H1 (cell line): Measurements from ENCODE around the gene SLC12A4. TPM values are rescaled to one million over a fixed set of nuclear protein-coding genes. Genes with fewer than 3 reads are reported as not detected.

Experiments used
- CTCF ChIA-PET: fragments of 300-600 bp; sonication (Branson Sonifier 250); formaldehyde crosslinking; loops from one replicate; lab custom pipeline; 2021; ENCODE audit not compliant: partially characterized antibody; lab: Charles Lee
- POLR2A ChIA-PET: fragments of 300-600 bp; sonication (Branson Sonifier 250); formaldehyde crosslinking; loops from one replicate; lab custom pipeline; 2021; ENCODE audit warnings: inconsistent platforms; ENCODE audit not compliant: partially characterized antibody; lab: Charles Lee
- DNase-seq, 2 experiments: peaks; one replicate each; pipeline versions ENCODE4 v3.0.0 to v3.0.0-alpha.2; 2010 to 2022; ENCODE audit warnings: low spot score in 2 of 2, low read depth in 1 of 2, mixed read lengths in 1 of 2
- FAIRE-seq: peaks from 2 replicates; lab custom pipeline; 2011; peaks lifted over from hg19 to GRCh38; lab: Jason Lieb, UNC
- H2AFZ ChIP-seq: 2 replicates; pipeline ENCODE4 v1.8.1; 2012; ENCODE audit warnings: low read length, inconsistent platforms
- H2AK5ac ChIP-seq: 2 replicates; pipeline ENCODE4 v1.6.1; 2013; ENCODE audit warnings: low read depth, low read length
- H2BK120ac ChIP-seq: replicated peaks from 2 replicates; pipeline ENCODE3; 2013; ENCODE audit warnings: low read depth, low read length, inconsistent platforms
- H2BK12ac ChIP-seq: 2 replicates; pipeline ENCODE4 v1.6.1; 2013; ENCODE audit warnings: low read depth, low read length
- H2BK15ac ChIP-seq: 2 replicates; pipeline ENCODE4 v1.6.1; 2013; ENCODE audit warnings: low read length
- H2BK20ac ChIP-seq: 2 replicates; pipeline ENCODE4 v1.6.1; 2013; ENCODE audit warnings: low read length
- H2BK5ac ChIP-seq: 2 replicates; pipeline ENCODE4 v1.6.1; 2013; ENCODE audit warnings: low read depth, low read length
- H3K14ac ChIP-seq: 2 replicates; pipeline ENCODE4 v1.6.1; 2013; ENCODE audit warnings: inconsistent platforms; ENCODE audit not compliant: insufficient read length
- H3K18ac ChIP-seq: 2 replicates; pipeline ENCODE4 v1.6.1; 2013; ENCODE audit warnings: low read length; ENCODE audit errors: extremely low read depth
- H3K23ac ChIP-seq: 2 replicates; pipeline ENCODE4 v1.6.1; 2013; ENCODE audit warnings: inconsistent platforms; ENCODE audit not compliant: insufficient read length
- H3K23me2 ChIP-seq: 2 replicates; pipeline ENCODE4 v1.6.1; 2013; ENCODE audit warnings: low read depth, low read length
- H3K27ac ChIP-seq: 2 replicates; pipeline ENCODE4 v1.6.1; 2011; ENCODE audit warnings: low read depth, low read length, inconsistent platforms
- H3K27me3 ChIP-seq, 4 experiments: replicated peaks in 1 of 4; 1 replicate in 1 of 4; 2 replicates in 3 of 4; pipeline versions ENCODE4 v1.6.1 to v1.8.1; 2011 to 2013; ENCODE audit warnings: low read length in 3 of 4, mild to moderate bottlenecking in 3 of 4, inconsistent platforms in 2 of 4, mixed read lengths in 2 of 4, moderate library complexity in 1 of 4; ENCODE audit not compliant: control insufficient read depth in 3 of 4, insufficient read depth in 3 of 4; ENCODE audit errors: extremely low read depth in 1 of 4
- H3K36me3 ChIP-seq, 4 experiments: 2 replicates each; pipeline versions ENCODE4 v1.6.1 to v1.8.1; 2011 to 2013; ENCODE audit warnings: mild to moderate bottlenecking in 4 of 4, low read length in 3 of 4, moderate library complexity in 2 of 4, control low read depth in 1 of 4, inconsistent platforms in 1 of 4; ENCODE audit not compliant: insufficient read depth in 4 of 4, control insufficient read depth in 2 of 4
- H3K4ac ChIP-seq: replicated peaks from 2 replicates; pipeline ENCODE3; 2013; ENCODE audit warnings: low read length, low read depth, mixed read lengths, inconsistent platforms; ENCODE audit not compliant: insufficient read length
- H3K4me1 ChIP-seq, 4 experiments: replicated peaks in 1 of 4; 1 replicate in 1 of 4; 2 replicates in 3 of 4; pipeline versions ENCODE4 v1.6.1 to v1.8.1; 2011 to 2013; ENCODE audit warnings: low read length in 3 of 4, inconsistent platforms in 2 of 4, mixed read lengths in 1 of 4; ENCODE audit not compliant: insufficient read depth in 4 of 4, control insufficient read depth in 3 of 4
- H3K4me2 ChIP-seq, 2 experiments: 2 replicates each; pipeline versions ENCODE4 v1.6.1 to v1.8.1; 2011 to 2013; ENCODE audit warnings: low read depth in 2 of 2, low read length in 2 of 2, control low read depth in 1 of 2, inconsistent platforms in 1 of 2, mild to moderate bottlenecking in 1 of 2; ENCODE audit not compliant: insufficient read depth in 1 of 2
- H3K4me3 ChIP-seq, 4 experiments: fragments of 200-600, 300-600 bp in 1 of 4; sonication (generic), shearing (Covaris generic), sonication (Bioruptor Twin) in 1 of 4; 2 replicates each; pipeline versions ENCODE4 v1.5.1 to v1.8.1; 2011 to 2016; ENCODE audit warnings: low read length in 4 of 4, low read depth in 3 of 4, control low read depth in 2 of 4, inconsistent platforms in 2 of 4, mild to moderate bottlenecking in 2 of 4, mixed read lengths in 1 of 4, moderate library complexity in 1 of 4; ENCODE audit not compliant: insufficient read depth in 2 of 4; ENCODE audit errors: extremely low read depth in 1 of 4
- H3K56ac ChIP-seq: replicated peaks from 2 replicates; pipeline ENCODE3; 2013; ENCODE audit warnings: low read depth, mild to moderate bottlenecking, mixed read lengths, low read length, inconsistent platforms; ENCODE audit not compliant: insufficient read length
- H3K79me1 ChIP-seq: 2 replicates; pipeline ENCODE4 v1.6.1; 2013; ENCODE audit warnings: low read depth, low read length, control low read depth
- H3K79me2 ChIP-seq, 2 experiments: 2 replicates each; pipeline versions ENCODE4 v1.6.1 to v1.8.1; 2012 to 2013; ENCODE audit warnings: low read length in 2 of 2, mild to moderate bottlenecking in 2 of 2, inconsistent platforms in 1 of 2; ENCODE audit not compliant: insufficient read depth in 2 of 2, control insufficient read depth in 1 of 2
- H3K9ac ChIP-seq, 4 experiments: replicated peaks in 1 of 4; 1 replicate in 1 of 4; 2 replicates in 3 of 4; pipeline versions ENCODE4 v1.6.1 to v1.8.1; 2011 to 2013; ENCODE audit warnings: low read depth in 3 of 4, low read length in 3 of 4, control low read depth in 2 of 4, mild to moderate bottlenecking in 2 of 4, moderate library complexity in 2 of 4, inconsistent platforms in 1 of 4; ENCODE audit errors: extremely low read depth in 1 of 4
- H3K9me3 ChIP-seq, 2 experiments: 2 replicates each; pipeline versions ENCODE4 v1.6.1 to v1.8.1; 2012 to 2013; ENCODE audit warnings: mild to moderate bottlenecking in 2 of 2, moderate library complexity in 2 of 2, control low read depth in 1 of 2, inconsistent platforms in 1 of 2, low read depth in 1 of 2, low read length in 1 of 2, mixed read lengths in 1 of 2; ENCODE audit not compliant: insufficient read depth in 2 of 2
- H4K20me1 ChIP-seq, 2 experiments: replicated peaks in 1 of 2; 2 replicates each; pipeline versions ENCODE3 to v1.8.1; 2011 to 2013; ENCODE audit warnings: inconsistent platforms in 2 of 2, low read length in 2 of 2, mild to moderate bottlenecking in 1 of 2; ENCODE audit not compliant: insufficient read depth in 2 of 2, control insufficient read depth in 1 of 2
- H4K5ac ChIP-seq: 2 replicates; pipeline ENCODE4 v1.6.1; 2013; ENCODE audit warnings: low read length, low read depth, mixed read lengths, inconsistent platforms; ENCODE audit not compliant: insufficient read length
- H4K8ac ChIP-seq: 2 replicates; pipeline ENCODE4 v1.8.0; 2013; ENCODE audit warnings: mild to moderate bottlenecking, moderate library complexity, low read length, inconsistent platforms; ENCODE audit not compliant: insufficient read depth; ENCODE audit errors: extremely low read depth
- H4K91ac ChIP-seq: replicated peaks from 2 replicates; pipeline ENCODE3; 2013; ENCODE audit warnings: low read length, mixed read lengths, inconsistent platforms; ENCODE audit not compliant: insufficient read length
- HDAC2 ChIP-seq, 2 experiments: fragments of 300-600 bp in 1 of 2; sonication (generic) in 1 of 2; IDR thresholded peaks; 2 replicates each; pipeline ENCODE4 v1.6.1; 2011 to 2012; ENCODE audit warnings: low read depth in 2 of 2, low read length in 2 of 2, mild to moderate bottlenecking in 2 of 2, moderate library complexity in 2 of 2, borderline replicate concordance in 1 of 2, inconsistent platforms in 1 of 2
- POLR2A ChIP-seq, 2 experiments: IDR thresholded peaks; 1 replicate in 1 of 2; 2 replicates in 1 of 2; pipeline ENCODE4 v1.6.1; 2011; ENCODE audit warnings: low read depth in 2 of 2, low read length in 2 of 2, mild to moderate bottlenecking in 2 of 2; ENCODE audit errors: control extremely low read depth in 1 of 2
- WGBS, 2 experiments: shearing (Covaris generic) in 1 of 2; methylation state at CpG; one replicate each; pipeline versions ENCODE4 v1.1.6 to v1.1.7; 2013 to 2015; ENCODE audit warnings: low lambda C conversion rate in 2 of 2, mixed read lengths in 2 of 2, inconsistent platforms in 1 of 2, low coverage in 1 of 2, missing lambda C conversion rate in 1 of 2; ENCODE audit not compliant: insufficient replicate concordance in 2 of 2, insufficient coverage in 1 of 2, insufficient read length in 1 of 2; ENCODE audit errors: extremely low coverage in 1 of 2, missing lambda C conversion rate in 1 of 2; 5-methylcytosine and 5-hydroxymethylcytosine counted together
- polyA plus RNA-seq, 7 experiments: library from polyadenylated mRNA; depleted of rRNA in 3 of 7; stranded (reverse) in 5 of 7; unstranded in 2 of 7; fragments of >200 nt in 5 of 7; fragments of 200-250 nt in 2 of 7; gene quantifications; 1 replicate in 5 of 7; 2 replicates in 1 of 7; 4 replicates in 1 of 7; pipeline versions ENCODE4 v1.2.1 to v1.2.3, GENCODE V29; 2011 to 2013; ENCODE audit warnings: missing spikeins in 2 of 7, mixed read lengths in 2 of 7
- total RNA-seq: library from RNA; stranded (reverse); fragmentation: NEBNext Ultra II Directional; extraction: Animal tissue kit (Norgen Biotek cat#: 25700); gene quantifications from 2 replicates; pipeline ENCODE4 v1.2.1, GENCODE V29; 2021

The SLC12A4 gene
- total and polyA plus RNA-seq, 2 of the 8 experiments (the other 6 are each of a cell fraction or from before 2014, with no cell fraction given) = 41.3 to 49.3 TPM

DNA sequence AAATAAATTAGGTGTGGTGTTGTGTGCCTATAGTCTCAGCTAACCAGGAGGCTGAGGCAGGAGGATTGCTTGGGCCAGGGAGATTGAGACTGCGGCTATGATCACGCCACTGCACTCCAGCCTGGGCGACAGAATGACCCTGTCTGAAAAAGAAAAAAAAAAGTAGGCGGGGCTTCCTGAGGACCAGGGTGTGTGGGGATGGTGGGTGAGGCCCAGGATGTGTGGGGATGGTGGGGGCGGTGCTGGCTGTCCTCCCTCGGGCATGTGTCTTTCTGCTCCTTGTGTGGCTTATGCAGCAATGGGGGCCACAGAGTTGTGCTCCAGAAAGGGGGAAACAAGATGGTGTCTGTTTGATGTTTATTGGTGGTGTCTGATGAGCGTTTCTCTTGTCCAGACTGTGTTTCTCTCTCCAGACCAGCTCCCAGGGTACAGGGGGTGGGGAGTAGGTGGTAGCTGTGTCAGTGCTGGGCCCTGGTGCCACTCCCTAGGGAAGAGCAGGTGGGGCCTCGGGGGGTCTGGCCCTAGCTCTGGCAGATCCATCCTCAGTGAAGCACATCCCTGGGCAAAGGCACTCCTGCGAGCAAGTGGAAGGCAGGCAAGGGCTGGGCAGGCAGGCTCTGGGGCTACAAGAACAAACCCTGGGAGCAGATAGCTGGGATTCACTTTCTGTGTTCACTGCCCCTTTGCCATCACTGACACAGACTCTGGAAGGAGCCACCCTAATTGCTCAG lies 26.8 kb downstream of the SLC12A4 start:
- H4K8ac ChIP-seq = no peak overlapping the region; the same call in 1 of the 2 replicates
- peaks cover 0 to 6% (median 2%) of the 10 kb centered on the region in 4 experiments; a peak in 5 of 7 replicates for H3K4me1 ChIP-seq
- no peak overlapping the region for H3K18ac ChIP-seq
- H2AK5ac ChIP-seq = no peak overlapping the region
- H2BK120ac ChIP-seq = no peak overlapping the region
- H3K23me2 ChIP-seq = peaks cover 5% of the 10 kb centered on the region; the same call in 1 of the 2 replicates
- H3K4ac ChIP-seq = no peak overlapping the region
- no peak overlapping the region for H4K5ac ChIP-seq
- no peak overlapping the region for H3K56ac ChIP-seq
- H3K27ac ChIP-seq = no peak overlapping the region
- no peak overlapping the region for H2BK20ac ChIP-seq
- ChIA-PET POLR2A (interaction anchor here (1.0 to 6.8 kb wide), 8 partner anchors 8 to 123 kb away, joined by 3 to 31 read pairs (median 3); partner anchors contain the start of genes CTRL and NRN1L), CTCF (interaction anchor here (0.7 to 27.1 kb wide), 38 partner anchors 9 to 344 kb away, joined by 3 to 623 read pairs (median 5); partner anchors contain the start of genes CENPT, CTRL, EDC4 and NRN1L)
- H3K9me3 ChIP-seq = no peaks in the 10 kb centered on the region
- peaks cover 3 to 20% (median 15%) of the 10 kb centered on the region in 4 experiments; a peak in 6 of 8 replicates for H3K36me3 ChIP-seq
- no peak overlapping the region for H3K14ac ChIP-seq
- no peak overlapping the region for H3K9ac ChIP-seq
- peaks cover 13 to 33% of the 10 kb centered on the region in 2 experiments for H4K20me1 ChIP-seq
- no peak overlapping the region for H3K4me2 ChIP-seq
- no peaks in the 10 kb centered on the region for H3K27me3 ChIP-seq
- peak in 1 of 2 experiments; percentile 7; a peak in 1 of 3 replicates for TF ChIP-seq POLR2A (IDR thresholded peaks at IDR 0.05; ENCODE audit: control extremely low read depth in 1 of 2, low read depth in 2 of 2, low read length in 2 of 2)
- TF ChIP-seq HDAC2 (IDR thresholded peaks at IDR 0.05; ENCODE audit: borderline replicate concordance in 1 of 2, low read depth in 2 of 2, low read length in 2 of 2) = no peak
- peaks cover 2% of the 10 kb centered on the region; the same call in 1 of the 2 replicates for H3K79me1 ChIP-seq
- no peak overlapping the region for H4K91ac ChIP-seq
- no peak overlapping the region for H2BK5ac ChIP-seq
- no peak overlapping the region for H2BK12ac ChIP-seq
- H3K79me2 ChIP-seq = 0 out of 4 replicates have a peak, but pooled peaks cover 0 to 3% of the 10 kb centered on the region in 2 experiments
- no peak for DNase-seq
- no peak overlapping the region for H3K23ac ChIP-seq
- H2BK15ac ChIP-seq = no peak overlapping the region
- H3K4me3 ChIP-seq = no peak overlapping the region
- H2AFZ ChIP-seq = no peak overlapping the region
- 89% methylated on average over 7 of the region's 9 CpGs; no CpG with 5 or more reads in 1 of the 2 experiments for WGBS, 2 experiments
- no peak for FAIRE-seq
